Activated B cell treated with CpG ODN at 0.5 μM for 24 hours (primary cell): ENCODE data around the gene RBM20. TPM values are rescaled to one million over a fixed set of nuclear protein-coding genes. Genes with fewer than 3 reads are reported as not detected.

Experiments
- ATAC-seq: fragments of 200-7000 bp; cut with Tn5 transposase; one replicate; pipeline ENCODE4 v1.10.0; 2021; ENCODE audit warnings: low read depth, mild to moderate bottlenecking, moderate library complexity
- CTCF ChIA-PET: fragments of 350-600 bp; sonication (Branson Sonifier 250); formaldehyde crosslinking; loops from one replicate; lab custom pipeline; 2021; ENCODE audit warnings: antibody characterized with exemption; lab: Charles Lee
- POLR2A ChIA-PET: fragments of 350-600 bp; sonication (Branson Sonifier 250); formaldehyde crosslinking; loops from one replicate; lab custom pipeline; 2021; ENCODE audit warnings: antibody characterized with exemption; lab: Charles Lee
- DNase-seq: peaks from one replicate; pipeline ENCODE4 v3.0.0; 2022
- H3K27ac Mint-ChIP-seq: one replicate; pipeline ENCODE4 v1.8.0; 2020; ENCODE audit warnings: mixed read lengths
- H3K27me3 Mint-ChIP-seq: one replicate; pipeline ENCODE4 v1.8.0; 2021; ENCODE audit warnings: mixed read lengths
- H3K36me3 Mint-ChIP-seq: one replicate; pipeline ENCODE4 v1.8.0; 2021; ENCODE audit warnings: low read depth, mixed read lengths
- H3K4me1 Mint-ChIP-seq: one replicate; pipeline ENCODE4 v1.8.0; 2021; ENCODE audit warnings: mixed read lengths
- H3K4me3 Mint-ChIP-seq: one replicate; pipeline ENCODE4 v1.8.0; 2020; ENCODE audit warnings: mild to moderate bottlenecking, mixed read lengths
- H3K9me3 Mint-ChIP-seq: one replicate; pipeline ENCODE4 v1.8.0; 2020; ENCODE audit warnings: mixed read lengths
- intact Hi-C: fragments of 100-400 bp; cut with micrococcal nuclease; formaldehyde crosslinking; loops from one replicate; pipeline ENCODE4 v1.15.1; 2024
- total RNA-seq: library from RNA; stranded (reverse); gene quantifications from 2 replicates; pipeline ENCODE4 v1.2.3, GENCODE V29; 2022
- TF ChIP-seq, protein P1 (sequence below): fragments of 200-600 bp; IDR thresholded peaks from one replicate; pipeline ENCODE4 v1.8.0; 2022; ENCODE audit warnings: antibody characterized with exemption, mild to moderate bottlenecking

Gene RBM20
- total RNA-seq, 1 donor from 2014 or later: 0.02 TPM

GRCh38 chr10:110840225-110840922, 196.2 kb downstream of the RBM20 start:
- intact Hi-C loops: no loop called here
- no peaks in the 10 kb centered on the region for H3K36me3 Mint-ChIP-seq
- H3K27me3 Mint-ChIP-seq: no peaks in the 10 kb centered on the region
- peaks cover 60% of the 10 kb centered on the region for H3K4me1 Mint-ChIP-seq
- ChIA-PET POLR2A (interaction anchor here (0.6 to 7.6 kb wide), 4 partner anchors 26 to 78 kb away, joined by 6 to 219 read pairs (median 66); partner anchors contain the start of genes BBIP1, PDCD4 and SHOC2), CTCF (no interaction called here)
- H3K27ac Mint-ChIP-seq: no peak overlapping the region
- no peak for ATAC-seq
- H3K4me3 Mint-ChIP-seq: no peak overlapping the region
- TF ChIP-seq, protein P1, sequence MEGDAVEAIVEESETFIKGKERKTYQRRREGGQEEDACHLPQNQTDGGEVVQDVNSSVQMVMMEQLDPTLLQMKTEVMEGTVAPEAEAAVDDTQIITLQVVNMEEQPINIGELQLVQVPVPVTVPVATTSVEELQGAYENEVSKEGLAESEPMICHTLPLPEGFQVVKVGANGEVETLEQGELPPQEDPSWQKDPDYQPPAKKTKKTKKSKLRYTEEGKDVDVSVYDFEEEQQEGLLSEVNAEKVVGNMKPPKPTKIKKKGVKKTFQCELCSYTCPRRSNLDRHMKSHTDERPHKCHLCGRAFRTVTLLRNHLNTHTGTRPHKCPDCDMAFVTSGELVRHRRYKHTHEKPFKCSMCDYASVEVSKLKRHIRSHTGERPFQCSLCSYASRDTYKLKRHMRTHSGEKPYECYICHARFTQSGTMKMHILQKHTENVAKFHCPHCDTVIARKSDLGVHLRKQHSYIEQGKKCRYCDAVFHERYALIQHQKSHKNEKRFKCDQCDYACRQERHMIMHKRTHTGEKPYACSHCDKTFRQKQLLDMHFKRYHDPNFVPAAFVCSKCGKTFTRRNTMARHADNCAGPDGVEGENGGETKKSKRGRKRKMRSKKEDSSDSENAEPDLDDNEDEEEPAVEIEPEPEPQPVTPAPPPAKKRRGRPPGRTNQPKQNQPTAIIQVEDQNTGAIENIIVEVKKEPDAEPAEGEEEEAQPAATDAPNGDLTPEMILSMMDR: no peak
- no peak for DNase-seq
- H3K9me3 Mint-ChIP-seq: no peaks in the 10 kb centered on the region

DNA sequence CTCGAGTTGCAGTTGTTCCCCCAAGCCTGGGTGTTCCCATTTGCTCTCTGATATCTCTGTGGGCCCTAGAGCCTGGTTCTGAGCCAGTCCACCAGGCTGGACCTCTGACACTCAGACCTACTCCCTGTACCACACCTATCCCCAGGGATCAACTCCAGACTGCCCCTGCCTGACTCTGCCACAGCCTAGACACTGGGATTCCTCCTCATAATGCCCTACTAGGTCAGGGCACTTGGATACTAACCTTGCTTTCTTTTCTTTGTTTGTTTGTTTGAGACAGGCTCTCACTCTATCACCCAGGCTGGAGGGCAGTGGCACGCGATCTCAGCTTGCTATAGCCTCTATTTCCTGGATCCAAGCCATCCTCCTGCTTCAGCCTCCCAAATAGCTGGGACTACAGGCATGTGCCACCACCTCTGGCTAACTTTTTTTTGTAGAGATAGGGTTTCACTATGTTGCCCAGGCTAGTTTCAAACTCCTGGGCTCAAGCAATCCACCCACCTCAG, 196.8 kb downstream of the RBM20 start:
- no peaks in the 10 kb centered on the region for H3K9me3 Mint-ChIP-seq
- intact Hi-C loops: no loop called here
- H3K27me3 Mint-ChIP-seq: no peaks in the 10 kb centered on the region
- H3K36me3 Mint-ChIP-seq: no peaks in the 10 kb centered on the region
- no peak for DNase-seq
- no peak overlapping the region for H3K4me3 Mint-ChIP-seq
- peak overlapping the region; percentile 89 for H3K27ac Mint-ChIP-seq
- no peak for ATAC-seq
- CTCF ChIA-PET: interaction anchor here (1.9 to 2.9 kb wide), 3 partner anchors 25 to 37 kb away, joined by 7 to 17 read pairs (median 15); no protein-coding TSS in a partner anchor
- POLR2A ChIA-PET: interaction anchor here (0.6 to 7.6 kb wide), 10 partner anchors 12 to 78 kb away, joined by 3 to 219 read pairs (median 12); partner anchors contain the start of genes BBIP1, PDCD4 and SHOC2
- TF ChIP-seq, protein P1: no peak
- H3K4me1 Mint-ChIP-seq: peaks cover 66% of the 10 kb centered on the region

- Mint-ChIP-seq H3K27ac (peak overlapping the region; percentile 89), H3K9me3 (no peaks in the 10 kb centered on the region), H3K4me1 (peaks cover 71% of the 10 kb centered on the region), H3K27me3 (no peaks in the 10 kb centered on the region), H3K36me3 (no peaks in the 10 kb centered on the region), H3K4me3 (peak overlapping the region; percentile 78)
- intact Hi-C loops: loop anchor here (1.0 to 2.0 kb wide), 4 partner anchors 8 to 485 kb away; partner anchors contain the start of gene PDCD4
- ATAC-seq: peak; percentile 82
- peak; percentile 57 for DNase-seq
- TF ChIP-seq, protein P1: no peak
- ChIA-PET CTCF (interaction anchor here (0.8 to 2.9 kb wide), 7 partner anchors 24 to 96 kb away, joined by 3 to 17 read pairs (median 7); partner anchors contain the start of gene PDCD4), POLR2A (interaction anchor here (0.7 to 7.6 kb wide), 25 partner anchors 8 to 485 kb away, joined by 3 to 219 read pairs (median 5); partner anchors contain the start of genes BBIP1, PDCD4 and SHOC2)
Observed at GRCh38 chr10:110841767-110842267, 197.7 kb downstream of the RBM20 start.

DNA sequence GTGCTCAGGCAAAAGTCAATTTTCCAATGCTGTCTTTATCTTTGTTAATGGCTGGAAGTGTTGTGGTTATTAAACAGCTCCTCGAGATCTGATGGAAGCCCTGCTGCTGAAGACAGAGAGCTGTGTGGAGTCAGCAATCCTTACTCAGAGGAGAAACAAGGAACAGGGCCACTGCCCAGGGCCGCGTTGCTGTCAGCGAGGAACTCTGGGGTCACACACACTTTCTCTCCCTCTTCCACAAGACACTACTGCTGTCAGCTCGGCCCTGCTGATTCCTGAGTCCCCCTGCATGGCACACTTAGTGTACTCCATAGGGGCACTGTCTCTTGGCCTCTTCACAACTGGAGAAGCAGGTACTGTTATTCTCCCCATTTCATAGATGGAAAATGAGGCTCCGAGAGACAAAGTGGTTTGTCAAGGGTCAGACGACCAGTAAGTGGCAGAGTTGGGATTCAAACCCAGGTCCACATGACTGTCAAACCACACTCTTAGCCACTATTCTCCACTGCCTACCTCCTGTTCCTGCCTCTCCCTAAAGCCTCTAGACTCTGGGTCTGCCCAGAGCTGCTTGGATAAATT, 198.3 kb downstream of the RBM20 start:
- peak; percentile 2 for ATAC-seq
- peaks cover 74% of the 10 kb centered on the region for H3K4me1 Mint-ChIP-seq
- no peak for DNase-seq
- H3K27me3 Mint-ChIP-seq: no peaks in the 10 kb centered on the region
- POLR2A ChIA-PET: interaction anchor here (0.7 to 7.6 kb wide), 27 partner anchors 9 to 486 kb away, joined by 3 to 219 read pairs (median 5); partner anchors contain the start of genes BBIP1, PDCD4 and SHOC2
- H3K4me3 Mint-ChIP-seq: peak overlapping the region; percentile 78
- CTCF ChIA-PET: interaction anchor here (0.8 to 2.9 kb wide), 10 partner anchors 10 to 96 kb away, joined by 3 to 17 read pairs (median 5); partner anchors contain the start of gene PDCD4
- TF ChIP-seq, protein P1: no peak
- peak overlapping the region; percentile 89 for H3K27ac Mint-ChIP-seq
- no peaks in the 10 kb centered on the region for H3K36me3 Mint-ChIP-seq
- intact Hi-C loops: loop anchor here (1.0 to 2.0 kb wide), 4 partner anchors 8 to 486 kb away; partner anchors contain the start of gene PDCD4
- H3K9me3 Mint-ChIP-seq: no peaks in the 10 kb centered on the region
